Body of pancreas (tissue), 4 donors: ENCODE data around the gene RBM23.

ENCODE experiments used
- CTCF ChIP-seq, 7 experiments: fragments of 450-650 bp in 4 of 7; fragments of 200-600 bp in 3 of 7; sonication (generic) in 3 of 7; IDR thresholded peaks; one replicate each; pipeline ENCODE4 v1.5.1; 2016 to 2019; ENCODE audit warnings: antibody characterized with exemption in 7 of 7
- POLR2A ChIP-seq, 3 donors: fragments of 450-650 bp; IDR thresholded peaks; one replicate each; pipeline ENCODE4 v1.6.1; 2016; ENCODE audit warnings: antibody characterized with exemption in 3 of 3, mild to moderate bottlenecking in 2 of 3

- TF ChIP-seq CTCF (IDR thresholded peaks at IDR 0.05), result no peak
- no peak for TF ChIP-seq POLR2A (IDR thresholded peaks at IDR 0.05)
Observed at GRCh38 chr14:22865424-22866405, 53.2 kb downstream of the RBM23 start.
